ENCODE data around the gene GALNT9. TPM values are rescaled to one million over a fixed set of nuclear protein-coding genes. Genes with fewer than 3 reads are reported as not detected.
"Not testable (repeated sequence)": the region's sequence is repeated elsewhere in the genome, so short reads cannot be mapped to it uniquely, and the experiment has no call there.

GALNT9 gene
- total RNA-seq, 1 experiment from 2014 or later: not detected

DNA sequence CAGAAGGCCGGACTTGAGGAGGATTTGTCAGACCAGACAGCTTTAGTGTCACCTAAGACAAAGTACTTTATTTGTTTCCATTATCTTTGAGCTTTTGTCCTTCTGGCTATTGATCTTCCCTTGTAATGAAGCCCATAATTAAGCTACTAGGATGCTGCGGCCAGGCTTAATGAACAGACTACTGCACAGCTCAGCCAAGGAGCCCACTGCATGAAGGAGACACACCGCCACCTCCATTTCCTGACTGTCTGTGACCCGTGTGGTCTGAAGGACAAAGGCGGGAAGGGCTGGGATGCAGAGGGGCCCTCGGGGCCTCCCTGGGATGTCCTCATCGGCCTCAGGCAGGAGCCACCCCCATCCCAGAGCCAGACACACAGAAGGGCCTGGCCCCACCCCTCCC is 31.0 kb upstream of the GALNT9 start:
- no peak for DNase-seq (ENCODE audit: low read depth, low spot score)
- in situ Hi-C loops (cut with HindIII; ENCODE audit: low pct_unique_long_range_greater_than_20kb, low sequenced_read_pairs): no loop called here

DNA sequence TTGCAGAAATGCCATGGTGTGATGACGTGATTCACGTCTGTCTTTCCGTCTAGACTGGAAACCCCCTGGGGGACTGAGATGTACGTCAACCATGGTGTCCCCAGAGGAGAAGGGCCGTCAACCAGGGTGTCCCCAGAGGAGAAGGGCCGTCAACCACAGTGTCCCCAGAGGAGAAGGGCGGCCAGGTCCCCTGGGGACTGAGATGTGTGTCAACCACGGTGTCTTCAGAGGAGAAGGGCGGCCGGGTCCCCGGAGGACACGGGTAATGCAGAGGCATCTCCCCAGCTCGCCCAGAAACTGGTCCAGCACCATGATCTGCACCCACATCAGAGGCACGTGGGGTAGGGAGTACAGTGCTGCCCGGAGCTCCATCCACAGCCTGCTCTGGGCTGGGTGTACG is 30.6 kb upstream of the GALNT9 start:
- no peak for DNase-seq (ENCODE audit: low read depth, low spot score)
- in situ Hi-C loops (cut with HindIII; ENCODE audit: low pct_unique_long_range_greater_than_20kb, low sequenced_read_pairs): no loop called here

DNA sequence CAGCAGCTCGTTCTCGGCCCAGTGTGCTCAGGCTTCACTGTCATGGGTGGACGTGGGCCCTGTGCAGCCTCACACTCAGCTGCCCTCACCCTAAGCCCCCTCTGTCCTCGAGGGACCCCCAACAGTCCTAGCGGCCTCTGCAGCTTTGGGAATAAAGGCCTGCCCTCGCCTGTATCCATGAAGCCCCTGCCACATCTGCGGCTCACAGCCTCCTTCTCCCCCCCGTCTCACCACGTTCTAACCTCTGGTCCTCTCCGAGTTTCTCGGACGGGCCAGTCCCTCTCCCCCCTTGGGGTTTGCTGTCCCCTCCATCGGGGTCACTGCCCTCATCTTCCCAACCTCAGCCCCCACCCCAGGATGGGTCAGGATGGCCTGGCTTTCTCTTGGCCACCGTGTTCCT is 30.2 kb upstream of the GALNT9 start:
- DNase-seq (ENCODE audit: low read depth, low spot score): no peak
- in situ Hi-C loops (cut with HindIII; ENCODE audit: low pct_unique_long_range_greater_than_20kb, low sequenced_read_pairs): no loop called here

DNA sequence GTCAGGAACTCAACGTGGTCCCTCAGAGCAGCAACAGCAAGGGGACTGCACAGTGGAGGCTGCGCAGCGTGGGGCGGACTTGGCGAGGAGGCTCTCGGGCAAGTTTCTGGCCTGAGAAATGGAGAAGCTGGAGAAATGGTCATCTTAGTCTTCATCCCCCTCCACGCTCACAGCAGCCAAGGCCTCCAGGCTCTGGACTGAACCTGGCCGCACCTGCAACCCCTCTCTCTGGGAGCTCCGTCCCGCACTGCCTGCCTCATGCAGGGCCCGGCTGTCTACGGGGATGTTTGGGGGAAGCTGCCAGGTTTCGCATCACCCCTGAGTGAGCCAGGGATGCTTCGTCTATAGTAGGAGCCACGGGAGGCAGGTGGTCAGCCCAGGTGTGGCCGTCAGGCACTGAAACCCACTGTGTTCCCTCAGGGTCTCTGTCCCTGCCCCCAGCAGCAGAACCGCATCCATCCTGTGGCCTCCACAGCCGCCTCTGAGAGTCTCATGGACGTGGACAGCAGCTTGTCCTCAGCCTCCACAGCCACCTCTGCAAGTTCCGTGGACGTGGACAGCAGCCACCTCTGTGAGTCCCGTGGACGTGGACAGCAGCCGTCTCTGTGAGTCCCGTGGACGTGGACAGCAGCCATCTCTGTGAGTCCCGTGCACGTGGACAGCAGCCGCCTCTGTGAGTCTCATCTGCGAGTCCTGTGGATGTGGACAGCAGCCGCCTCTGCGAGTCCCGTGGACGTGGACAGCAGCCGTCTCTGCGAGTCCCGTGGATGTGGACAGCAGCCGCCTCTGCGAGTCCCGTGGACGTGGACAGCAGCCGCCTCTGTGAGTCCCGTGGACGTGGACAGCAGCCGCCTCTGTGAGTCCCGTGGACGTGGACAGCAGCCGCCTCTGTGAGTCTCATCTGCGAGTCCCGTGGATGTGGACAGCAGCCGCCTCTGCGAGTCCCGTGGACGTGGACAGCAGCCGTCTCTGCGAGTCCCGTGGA is 29.1 kb upstream of the GALNT9 start:
- DNase-seq (ENCODE audit: low read depth, low spot score); in situ Hi-C loops (cut with HindIII; ENCODE audit: low pct_unique_long_range_greater_than_20kb, low sequenced_read_pairs): not testable (repeated sequence)

DNA sequence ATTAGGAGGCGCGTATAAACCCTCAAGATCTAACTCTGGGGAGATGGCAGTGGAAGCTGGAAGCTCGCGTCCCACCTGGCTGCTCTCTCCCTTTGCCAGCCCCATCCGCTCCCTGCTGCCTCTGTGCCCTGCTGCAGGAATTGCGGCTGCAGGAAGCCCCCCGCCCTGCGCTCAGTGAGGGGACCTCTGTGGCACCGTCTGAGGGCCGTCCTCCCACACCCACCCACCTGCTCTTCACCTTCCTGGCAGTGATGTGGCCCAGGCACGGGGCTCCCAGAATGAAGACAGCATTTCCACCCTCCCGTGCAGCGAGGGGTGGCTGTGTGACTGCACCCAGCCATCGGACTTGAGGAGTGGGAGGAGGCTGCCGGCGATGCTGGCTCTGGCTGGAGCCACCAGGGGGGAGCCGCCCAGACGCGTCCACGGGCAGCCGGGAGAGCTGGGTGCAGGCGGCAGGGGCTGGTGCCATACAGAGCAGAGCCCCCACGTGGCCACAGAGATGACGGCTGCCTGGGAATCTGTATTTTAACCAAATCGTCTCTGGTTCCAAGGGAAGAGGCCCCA is 28.3 kb upstream of the GALNT9 start:
- no peak for DNase-seq (ENCODE audit: low read depth, low spot score)
- in situ Hi-C loops (cut with HindIII; ENCODE audit: low pct_unique_long_range_greater_than_20kb, low sequenced_read_pairs): no loop called here

DNA sequence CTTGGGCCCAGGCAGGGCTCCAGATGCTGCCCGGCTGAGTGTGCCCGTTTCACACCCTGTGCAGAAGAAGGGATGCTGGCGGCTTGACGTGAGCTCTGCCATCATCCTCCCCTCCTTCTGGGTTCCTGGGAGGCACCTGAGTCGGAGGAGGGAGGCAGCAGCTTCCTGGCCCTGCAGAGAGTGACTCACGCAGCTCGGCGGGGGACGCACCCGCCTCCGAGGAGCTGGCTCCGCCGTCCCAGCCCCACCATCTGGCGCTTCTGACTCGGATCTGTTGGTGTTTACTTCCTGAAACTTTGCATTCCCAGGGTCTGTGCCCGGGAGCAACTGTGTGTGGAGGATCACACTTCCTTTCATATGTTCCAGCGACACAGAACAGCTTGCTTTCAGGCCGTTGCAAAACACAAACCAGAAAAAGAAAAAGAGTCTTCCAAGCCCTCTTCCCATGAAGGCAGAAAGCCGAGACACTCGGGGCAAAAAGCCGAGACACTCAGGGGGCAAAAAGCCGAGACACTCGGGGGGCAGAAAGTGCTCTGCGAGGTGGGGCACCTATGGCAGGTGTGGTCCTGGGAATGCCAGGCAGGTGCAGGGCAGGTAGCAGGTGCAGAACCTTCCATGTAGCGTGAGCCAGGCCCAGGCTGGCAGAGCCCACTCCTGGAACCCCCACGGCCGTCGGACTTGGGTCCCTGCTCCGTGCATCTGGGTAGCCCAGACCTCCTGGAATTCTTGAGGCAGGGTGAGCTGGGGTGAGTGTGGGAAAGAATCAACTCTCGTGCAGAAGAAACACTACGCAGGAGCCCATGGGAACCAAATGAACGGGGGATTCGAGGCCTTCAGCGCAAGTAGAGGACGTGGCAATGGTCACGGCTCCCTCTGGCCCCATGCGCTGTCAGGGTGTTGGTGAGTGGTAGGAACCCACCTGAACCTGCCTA is 27.6 kb upstream of the GALNT9 start:
- DNase-seq (ENCODE audit: low read depth, low spot score): peak; percentile 35
- in situ Hi-C loops (cut with HindIII; ENCODE audit: low pct_unique_long_range_greater_than_20kb, low sequenced_read_pairs): no loop called here

DNA sequence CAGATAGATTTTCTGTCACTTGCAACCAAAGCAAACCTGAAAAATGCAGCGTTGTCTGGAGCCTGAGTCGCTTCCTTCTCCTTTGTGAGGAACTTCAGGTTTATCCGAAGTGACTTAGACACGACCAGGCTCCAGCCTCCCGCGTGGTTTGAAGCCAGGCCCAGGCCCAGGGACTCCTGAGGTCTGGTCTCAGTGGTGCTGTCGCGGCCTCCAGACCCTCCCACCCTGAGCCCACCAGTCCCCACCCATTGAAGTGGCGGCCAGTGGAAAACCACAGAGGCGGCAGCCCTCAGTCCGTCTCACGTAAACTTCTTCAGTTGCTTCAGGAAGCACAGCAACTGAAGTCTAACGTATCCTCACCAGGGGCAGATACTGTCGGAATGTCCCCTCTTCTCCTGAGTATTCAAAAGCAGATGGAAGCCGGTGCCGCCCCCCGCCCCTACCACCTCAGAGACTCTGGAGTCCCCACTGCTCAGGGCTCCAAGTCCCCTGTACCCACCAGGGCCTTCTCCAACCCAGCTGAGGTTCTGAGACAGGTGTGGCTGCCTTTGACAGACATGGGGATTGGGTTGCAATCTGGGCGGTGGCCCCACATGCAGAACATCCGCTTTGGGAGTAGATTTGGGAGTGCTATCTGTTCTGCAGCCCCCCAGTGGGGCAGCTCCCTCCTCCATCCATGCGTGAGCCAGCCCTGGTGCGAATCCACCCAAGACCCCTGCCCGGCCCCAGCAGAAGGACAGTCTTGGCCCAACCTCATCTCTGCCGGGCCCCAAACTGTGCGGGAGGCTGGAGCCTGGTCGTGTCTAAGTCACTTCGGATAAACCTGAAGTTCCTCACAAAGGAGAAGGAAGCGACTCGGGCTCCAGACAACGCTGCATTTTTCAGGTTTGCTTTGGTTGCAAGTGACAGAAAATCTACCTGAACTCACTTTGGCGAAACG is 26.6 kb upstream of the GALNT9 start:
- DNase-seq (ENCODE audit: low read depth, low spot score): no peak
- in situ Hi-C loops (cut with HindIII; ENCODE audit: low pct_unique_long_range_greater_than_20kb, low sequenced_read_pairs): no loop called here

DNA sequence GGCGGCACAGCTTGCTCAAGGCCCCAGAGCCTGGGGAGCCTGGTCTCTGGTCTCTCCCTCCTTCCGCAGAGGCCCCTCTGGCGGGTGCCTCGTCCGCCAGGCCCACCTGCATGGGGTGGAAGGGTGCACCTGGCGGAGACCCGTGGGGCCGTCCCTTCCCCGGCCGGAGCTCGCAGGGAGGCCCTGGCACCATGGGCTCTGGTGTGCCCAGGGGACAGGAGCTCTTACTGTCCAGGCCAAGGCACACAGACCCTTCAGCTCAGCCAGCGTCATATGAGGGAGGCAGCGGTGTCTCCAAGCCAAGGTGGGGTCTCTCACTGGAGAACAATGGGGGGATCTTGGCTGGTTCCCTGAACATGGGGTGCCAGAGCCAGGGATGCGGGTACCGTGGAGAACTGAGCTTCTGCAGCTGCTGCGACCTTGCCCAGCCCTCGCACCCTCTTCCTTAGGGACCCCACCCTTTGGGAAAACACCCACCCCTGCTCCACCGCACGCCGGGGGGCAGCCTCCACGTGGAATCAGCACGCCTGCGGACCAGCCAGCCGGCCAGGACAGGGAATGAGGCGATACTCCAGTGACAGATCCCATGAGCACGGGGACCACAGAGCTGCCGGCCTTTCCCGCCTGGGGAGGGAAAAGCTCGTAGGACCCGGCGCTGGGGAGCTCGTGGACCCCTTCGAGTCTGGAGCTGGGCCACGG is 25.7 kb upstream of the GALNT9 start:
- DNase-seq (ENCODE audit: low read depth, low spot score): no peak
- in situ Hi-C loops (cut with HindIII; ENCODE audit: low pct_unique_long_range_greater_than_20kb, low sequenced_read_pairs): no loop called here

DNA sequence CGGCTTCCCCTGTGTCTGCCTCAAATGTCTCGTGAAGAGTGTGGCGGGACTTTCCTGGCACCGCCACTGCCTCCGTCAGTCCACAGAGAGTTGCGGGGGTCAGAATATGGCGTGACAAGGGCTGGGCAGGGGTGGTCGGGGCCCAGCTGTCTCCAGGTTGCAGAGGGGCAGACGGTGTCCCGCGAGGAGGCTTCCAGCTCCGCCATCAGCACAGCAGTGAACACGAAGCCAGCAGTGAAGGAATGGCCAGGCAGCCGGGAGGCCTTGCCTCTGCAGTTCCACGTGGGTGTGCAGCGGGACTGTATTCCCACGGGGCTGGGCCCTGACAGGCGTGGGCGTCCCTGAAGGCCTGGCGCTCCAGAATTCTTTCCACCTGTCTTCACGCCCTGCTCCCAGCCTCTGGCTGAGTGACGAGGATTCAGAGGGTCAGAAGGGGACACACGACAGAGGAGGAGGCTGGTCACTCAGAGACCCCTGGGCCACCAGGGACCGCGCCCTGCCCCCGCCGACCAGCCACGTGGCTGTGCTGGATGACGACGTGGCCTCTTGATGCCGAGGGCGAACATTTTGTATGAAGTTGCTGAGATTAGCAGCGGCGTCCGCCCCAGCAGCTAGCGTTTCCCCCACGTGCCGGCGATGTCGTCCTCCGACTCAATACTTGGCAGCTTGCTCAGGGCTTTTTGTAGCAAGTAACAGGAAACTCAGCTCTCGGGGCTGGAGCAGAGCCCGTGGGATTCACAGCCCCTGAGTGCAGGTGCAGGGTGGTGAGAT is 25.0 kb upstream of the GALNT9 start:
- DNase-seq (ENCODE audit: low read depth, low spot score): no peak
- in situ Hi-C loops (cut with HindIII; ENCODE audit: low pct_unique_long_range_greater_than_20kb, low sequenced_read_pairs): no loop called here

DNA sequence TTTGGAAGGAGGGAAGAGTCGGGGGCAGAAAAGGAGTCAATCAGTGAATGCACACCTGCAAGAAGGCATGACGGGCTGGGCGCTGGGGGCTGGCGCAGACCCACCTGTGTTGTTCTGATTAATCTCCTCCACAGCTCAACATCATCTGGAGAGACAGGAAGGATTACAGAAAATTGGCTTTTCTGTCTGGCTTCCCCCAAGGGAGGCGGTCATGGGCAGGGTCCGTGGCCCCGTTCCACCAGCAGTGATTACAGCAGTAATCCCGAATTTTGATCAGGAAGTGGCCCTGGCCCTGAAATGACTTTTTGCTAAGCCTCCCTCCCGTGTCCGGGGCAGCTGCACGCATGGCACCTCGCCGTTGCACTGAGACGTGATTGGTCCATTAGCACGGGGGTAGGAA is 24.4 kb upstream of the GALNT9 start:
- in situ Hi-C loops (cut with HindIII; ENCODE audit: low pct_unique_long_range_greater_than_20kb, low sequenced_read_pairs): no loop called here
- DNase-seq (ENCODE audit: low read depth, low spot score): no peak

DNA sequence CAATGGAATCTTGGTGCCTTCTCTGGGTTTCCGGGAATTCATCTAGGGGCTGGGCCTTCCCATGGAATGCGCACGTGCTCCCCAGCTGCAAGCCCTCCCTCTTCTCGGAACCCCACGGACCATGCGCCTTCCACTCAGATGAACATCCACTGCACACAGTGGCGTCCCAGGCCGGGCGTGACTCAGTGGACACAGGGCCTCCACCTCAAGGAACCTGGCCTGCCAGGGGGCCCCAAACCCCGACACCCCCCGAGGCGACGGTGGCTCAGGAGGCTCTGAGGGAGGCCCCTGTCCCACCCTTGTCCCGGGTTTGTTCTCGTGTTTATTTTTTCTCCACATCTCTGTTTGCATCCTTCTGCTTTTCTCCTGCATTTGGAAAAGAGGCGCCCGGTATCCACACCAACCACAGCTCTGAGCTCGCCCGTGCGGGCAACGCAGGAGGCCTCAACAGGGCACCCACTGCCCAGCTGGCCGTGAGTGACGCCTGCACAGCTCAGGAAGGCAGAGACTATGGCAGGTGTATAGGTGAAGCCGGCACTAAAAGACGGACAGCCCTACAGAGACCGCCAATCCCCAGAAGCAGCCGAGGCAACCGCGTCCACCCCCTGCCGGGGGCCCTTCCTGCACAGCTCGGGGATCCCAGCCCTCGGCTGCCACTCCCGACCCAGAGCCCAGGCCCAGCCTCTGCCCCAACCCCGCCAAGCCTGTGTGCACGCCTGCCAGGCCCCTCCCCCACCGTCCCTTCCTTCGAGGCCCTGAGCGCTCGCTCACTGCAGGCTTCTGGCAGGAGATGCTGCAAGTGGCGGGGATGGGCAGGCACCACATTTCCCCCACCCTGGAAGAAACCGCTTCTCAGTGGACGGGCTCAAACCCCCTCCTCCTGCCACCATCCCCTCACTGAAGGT is 23.8 kb upstream of the GALNT9 start:
- no peak for DNase-seq (ENCODE audit: low read depth, low spot score)
- in situ Hi-C loops (cut with HindIII; ENCODE audit: low pct_unique_long_range_greater_than_20kb, low sequenced_read_pairs): no loop called here

DNA sequence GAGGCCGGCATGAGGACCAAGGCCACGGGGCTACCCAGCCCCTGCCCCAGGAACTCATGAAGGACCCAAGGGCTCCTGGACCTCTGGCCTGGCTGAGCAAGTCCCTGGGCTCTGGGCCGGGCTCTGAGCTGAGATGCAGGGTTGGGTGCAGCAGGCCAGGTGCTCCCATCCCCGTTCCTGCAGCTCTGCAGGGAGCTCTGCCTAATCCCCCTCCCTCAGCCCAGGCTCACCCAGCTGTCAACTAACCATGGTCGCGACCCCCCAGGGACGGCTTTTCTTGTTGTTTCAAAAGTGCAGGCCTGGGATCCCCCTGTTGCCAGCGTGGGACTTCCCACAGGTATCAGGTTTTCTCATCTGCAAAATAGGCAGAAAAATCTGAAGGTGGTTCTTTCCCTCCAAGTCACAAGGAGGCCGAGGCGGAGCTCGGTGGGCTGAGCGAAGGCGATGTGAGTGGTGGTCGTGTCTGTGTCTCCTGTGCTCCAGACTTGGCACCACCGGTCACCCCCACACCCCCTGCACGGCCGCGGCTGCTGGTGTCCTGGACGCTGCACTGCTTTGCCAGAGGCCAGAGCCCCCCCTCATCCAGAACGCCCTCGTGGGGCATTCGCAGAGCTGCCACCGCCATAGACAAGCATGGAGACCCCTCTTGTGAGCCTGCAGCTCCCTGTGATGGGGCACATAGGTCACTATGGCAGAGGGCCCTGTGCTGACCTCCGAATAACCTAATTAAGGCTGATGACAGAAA is 22.5 kb upstream of the GALNT9 start:
- in situ Hi-C loops (cut with HindIII; ENCODE audit: low pct_unique_long_range_greater_than_20kb, low sequenced_read_pairs): no loop called here
- DNase-seq (ENCODE audit: low read depth, low spot score): no peak

DNA sequence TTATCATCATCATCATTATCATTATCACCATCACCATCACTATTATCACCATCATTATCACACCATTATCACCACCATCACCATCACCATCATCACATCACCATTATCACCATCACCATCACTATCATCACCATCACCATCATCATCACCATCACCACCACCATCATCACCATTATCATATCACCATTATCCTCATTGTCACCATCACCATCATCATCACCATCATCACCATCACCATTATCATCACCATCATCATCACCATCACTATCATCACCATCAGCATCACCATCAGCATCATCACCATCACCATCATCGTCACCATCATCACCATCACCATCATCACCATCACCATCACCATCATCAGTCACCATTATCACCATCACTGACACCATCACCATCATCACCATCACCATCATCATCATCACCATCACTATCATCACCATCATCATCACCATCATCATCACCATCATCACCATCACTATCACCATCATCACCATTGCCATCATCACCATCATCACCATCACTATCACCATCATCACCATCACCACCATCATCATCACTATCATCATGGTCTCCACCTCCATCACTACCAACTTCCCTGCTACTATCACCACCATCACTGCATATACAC is 20.2 kb upstream of the GALNT9 start:
- DNase-seq (ENCODE audit: low read depth, low spot score): no peak
- in situ Hi-C loops (cut with HindIII; ENCODE audit: low pct_unique_long_range_greater_than_20kb, low sequenced_read_pairs): no loop called here

DNA sequence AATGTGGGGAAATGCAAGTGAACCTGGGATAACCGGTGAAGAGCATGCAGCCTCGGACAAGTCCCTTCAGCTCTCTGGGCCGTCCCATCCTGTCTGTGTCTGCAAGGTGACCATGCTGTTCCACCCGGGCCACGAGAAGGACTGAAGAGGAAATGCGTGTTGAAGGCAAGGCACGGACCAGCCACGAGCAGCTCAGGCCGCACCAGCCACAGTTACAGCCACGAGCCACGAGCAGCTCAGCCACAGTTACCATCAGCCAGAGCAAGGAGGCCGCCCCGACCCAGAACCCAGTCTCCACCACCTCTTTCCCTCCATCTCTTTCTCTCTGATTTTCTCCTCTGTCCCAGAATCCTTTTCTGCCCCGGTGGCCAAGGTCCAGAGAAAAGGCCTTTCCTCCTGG is 18.8 kb upstream of the GALNT9 start:
- in situ Hi-C loops (cut with HindIII; ENCODE audit: low pct_unique_long_range_greater_than_20kb, low sequenced_read_pairs): no loop called here
- DNase-seq (ENCODE audit: low read depth, low spot score): no peak

All from SK-MEL-5 (cell line).